Stimulated activated naive CD4-positive, alpha-beta T cell (primary cell): Measurements from ENCODE around the gene COL8A1.
A peak's percentile ranks its signal among the peaks of the same experiment; 100 is the strongest.

Source experiments
- DNase-seq, 6 experiments: peaks; one replicate each; lab custom pipeline; 2025; lab: John Stamatoyannopoulos, UW

COL8A1 gene

GRCh38 chr3:99761415-99762165, 123.2 kb downstream of the COL8A1 start:
- DNase-seq, result no peak

DNA sequence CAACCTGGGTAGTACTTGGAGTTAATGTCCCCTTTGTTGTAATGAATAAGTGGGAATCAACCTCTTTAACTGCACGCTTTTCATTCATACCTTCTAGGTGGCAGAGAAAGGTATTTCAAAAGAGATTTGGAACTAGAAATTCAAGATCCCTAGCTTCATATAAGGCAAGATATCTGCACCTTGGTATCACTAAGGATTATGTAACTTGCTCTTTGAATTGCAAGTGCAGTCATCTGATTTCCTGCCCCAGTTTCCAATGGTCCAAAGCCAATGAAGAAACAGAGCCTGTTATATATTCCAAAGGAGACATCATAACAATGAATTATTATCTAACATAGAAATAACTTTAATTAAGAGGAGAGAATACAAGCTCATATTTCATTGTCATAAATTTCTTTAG, 124.5 kb downstream of the COL8A1 start:
- DNase-seq, result no peak

DNA sequence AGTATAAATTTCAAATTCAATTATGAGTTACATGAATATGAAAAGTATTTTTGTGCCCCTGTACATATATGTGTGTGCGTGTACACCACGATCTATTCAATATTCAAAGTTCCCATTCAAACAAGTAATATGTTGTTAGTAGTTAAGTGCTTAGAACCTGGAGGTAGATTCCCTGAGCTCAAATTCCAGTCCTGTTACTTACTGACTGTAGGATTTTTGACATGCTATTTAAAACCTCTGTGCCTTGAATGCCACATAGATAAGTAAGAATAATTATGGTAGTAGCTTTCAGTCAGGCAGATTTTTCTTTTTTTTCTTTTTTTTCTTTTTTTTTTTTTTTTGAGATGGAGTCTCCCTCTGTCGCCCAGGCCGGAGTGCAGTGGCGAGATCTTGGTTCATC, 126.0 kb downstream of the COL8A1 start:
- no peak for DNase-seq

- DNase-seq, result no peak
Measured at GRCh38 chr3:99765042-99765942, 126.9 kb downstream of the COL8A1 start.

DNA sequence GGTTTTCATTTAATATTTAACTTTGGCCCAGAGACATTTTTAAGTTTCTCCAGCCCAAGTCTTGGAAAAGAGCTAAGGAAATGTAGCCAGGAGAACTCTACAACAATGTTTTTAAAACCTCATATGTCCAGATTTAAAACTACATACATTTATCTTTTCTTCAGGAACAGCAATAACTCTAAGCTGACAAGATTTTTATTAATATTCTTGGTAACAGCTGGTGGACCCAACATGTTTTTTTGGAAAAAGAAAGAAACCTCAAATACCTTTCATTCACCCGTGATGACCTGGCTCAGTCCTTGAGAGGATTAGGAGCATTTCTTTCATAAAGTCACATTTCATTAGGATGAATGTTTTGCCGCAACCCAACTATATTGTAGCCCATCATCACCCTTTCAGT, 128.9 kb downstream of the COL8A1 start:
- DNase-seq, result no peak

GRCh38 chr3:99768126-99768525, 129.7 kb downstream of the COL8A1 start:
- DNase-seq, result no peak

- no peak for DNase-seq
Measured at GRCh38 chr3:99768808-99769501, 130.6 kb downstream of the COL8A1 start.

- DNase-seq, result no peak
Measured at GRCh38 chr3:99772171-99772570, 133.8 kb downstream of the COL8A1 start.

- DNase-seq, result no peak
Measured at GRCh38 chr3:99772671-99773070, 134.3 kb downstream of the COL8A1 start.

- DNase-seq, result no peak
Measured at GRCh38 chr3:99774467-99774866, 136.1 kb downstream of the COL8A1 start.

- no peak for DNase-seq
Measured at GRCh38 chr3:99776516-99777209, 138.3 kb downstream of the COL8A1 start.

DNA sequence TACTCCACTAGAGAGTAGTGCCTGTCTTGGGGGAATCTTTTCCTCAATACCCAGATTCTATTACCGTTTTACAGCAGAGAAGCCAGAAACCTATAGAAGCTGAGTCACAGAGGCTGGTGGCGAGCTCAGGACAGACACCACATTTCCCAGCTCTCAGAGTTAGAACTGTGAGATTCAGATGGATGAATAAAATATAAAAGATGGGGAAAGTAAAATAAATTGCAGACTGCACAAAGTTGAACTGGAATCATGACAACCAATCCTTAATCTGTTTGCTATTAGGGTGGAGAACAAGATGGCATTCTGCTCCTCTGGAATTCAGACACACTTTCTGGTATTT, 138.8 kb downstream of the COL8A1 start:
- DNase-seq, result no peak

- no peak for DNase-seq
Measured at GRCh38 chr3:99777708-99778107, 139.3 kb downstream of the COL8A1 start.

- no peak for DNase-seq
Measured at GRCh38 chr3:99780749-99781148, 142.4 kb downstream of the COL8A1 start.

- DNase-seq, result no peak
Measured at GRCh38 chr3:99781761-99782160, 143.4 kb downstream of the COL8A1 start.

DNA sequence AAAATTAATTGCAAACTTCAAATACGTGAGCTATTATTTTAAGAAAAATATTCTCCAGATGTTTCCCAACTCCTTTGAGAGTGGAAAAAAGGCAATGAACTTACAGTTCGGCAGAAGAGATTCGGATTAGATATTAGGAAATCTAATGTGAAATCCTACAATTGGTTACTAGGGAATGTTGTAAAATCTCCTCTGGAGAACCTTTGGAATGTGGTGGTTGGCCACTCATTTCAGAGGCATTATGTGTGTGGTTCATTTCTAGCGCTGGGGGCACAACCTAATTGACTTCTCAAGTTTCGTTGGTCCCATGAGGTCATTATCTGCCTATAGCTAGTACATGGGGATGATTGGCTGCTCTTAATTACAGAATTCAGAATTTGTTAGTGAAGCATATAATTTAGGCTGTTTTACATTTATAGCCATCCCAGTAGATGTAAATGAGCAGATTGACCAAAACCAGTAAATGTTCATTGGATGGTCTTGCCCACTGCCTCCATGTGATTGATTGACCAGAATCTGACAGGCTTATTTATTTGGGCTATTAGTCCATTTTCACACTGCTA, 144.7 kb downstream of the COL8A1 start:
- DNase-seq, result no peak

DNA sequence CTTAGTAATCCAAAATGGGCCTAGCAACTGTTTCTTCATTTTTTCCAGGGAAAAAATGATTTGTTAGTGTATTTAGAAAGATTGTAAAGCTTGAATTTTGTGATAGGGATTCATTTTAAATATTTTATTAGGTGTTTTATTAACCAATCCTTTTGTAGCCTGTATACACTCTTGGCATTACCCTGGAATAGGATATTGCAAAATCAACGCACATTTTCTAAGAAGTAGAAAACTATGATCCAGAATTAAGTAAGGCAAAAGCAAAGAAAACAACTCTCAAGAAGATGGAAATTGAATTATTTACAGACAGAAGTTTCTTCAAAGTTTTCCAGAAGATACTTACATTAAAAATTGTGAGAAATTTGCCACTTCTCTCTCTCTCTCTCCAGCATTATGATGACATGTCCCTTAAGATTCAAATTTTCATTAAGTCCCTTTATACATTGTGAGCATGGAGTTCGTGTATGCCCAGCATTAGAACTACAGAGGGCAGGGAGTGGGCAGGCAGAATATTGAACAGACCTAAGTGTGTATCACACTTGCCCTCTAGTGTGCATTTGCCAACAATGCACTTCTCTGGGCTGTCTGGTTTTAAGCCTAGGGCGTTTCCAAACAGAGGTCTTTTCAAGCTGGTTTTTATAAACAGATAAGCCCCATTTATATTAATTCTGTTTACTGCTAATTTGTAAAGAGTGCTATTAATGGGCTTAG, 150.8 kb downstream of the COL8A1 start:
- peak in 1 of 6 experiments; percentile 6 for DNase-seq

DNA sequence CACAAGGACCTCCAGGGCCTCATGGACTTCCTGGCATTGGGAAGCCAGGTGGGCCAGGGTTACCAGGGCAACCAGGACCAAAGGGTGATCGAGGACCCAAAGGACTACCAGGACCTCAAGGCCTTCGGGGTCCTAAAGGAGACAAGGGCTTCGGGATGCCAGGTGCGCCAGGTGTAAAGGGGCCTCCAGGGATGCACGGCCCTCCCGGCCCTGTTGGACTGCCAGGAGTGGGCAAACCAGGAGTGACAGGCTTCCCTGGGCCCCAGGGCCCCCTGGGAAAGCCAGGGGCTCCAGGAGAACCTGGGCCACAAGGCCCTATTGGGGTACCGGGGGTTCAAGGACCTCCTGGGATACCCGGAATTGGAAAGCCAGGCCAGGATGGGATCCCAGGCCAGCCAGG, 156.1 kb downstream of the COL8A1 start:
- DNase-seq, result no peak

- no peak for DNase-seq
Measured at GRCh38 chr3:99795573-99795972, 157.2 kb downstream of the COL8A1 start.

DNA sequence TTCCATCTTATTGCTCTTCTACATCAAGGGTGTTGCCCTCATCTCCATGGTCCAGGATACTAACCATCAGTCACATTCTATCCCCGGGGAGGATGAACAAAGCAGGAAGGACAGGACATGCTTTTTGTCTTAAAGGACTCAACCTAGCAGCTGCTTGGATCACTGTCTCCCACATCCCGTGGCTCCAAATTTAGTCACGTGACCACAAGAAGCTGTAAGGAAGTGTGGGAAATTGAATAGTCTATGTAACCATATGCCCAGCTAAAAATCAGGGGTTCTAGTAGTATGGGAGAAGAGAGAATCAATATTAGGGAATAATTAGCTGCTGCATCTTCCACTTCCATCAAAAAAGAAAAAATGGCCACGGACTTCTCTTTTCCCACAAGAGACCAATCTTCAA, 161.0 kb downstream of the COL8A1 start:
- no peak for DNase-seq

- DNase-seq, result no peak
Measured at GRCh38 chr3:99803297-99803696, 164.9 kb downstream of the COL8A1 start.
